Hematopoietic multipotent progenitor cell treated with erythropoietin and hydrocortisone succinate and interleukin-3 and kit ligand, for 8 days (in vitro differentiated cells): Measurements from ENCODE around the gene FGD5.

Experiments used
- DNase-seq: peaks from one replicate; pipeline ENCODE4 v3.0.0-alpha.2; 2015

Gene FGD5

DNA sequence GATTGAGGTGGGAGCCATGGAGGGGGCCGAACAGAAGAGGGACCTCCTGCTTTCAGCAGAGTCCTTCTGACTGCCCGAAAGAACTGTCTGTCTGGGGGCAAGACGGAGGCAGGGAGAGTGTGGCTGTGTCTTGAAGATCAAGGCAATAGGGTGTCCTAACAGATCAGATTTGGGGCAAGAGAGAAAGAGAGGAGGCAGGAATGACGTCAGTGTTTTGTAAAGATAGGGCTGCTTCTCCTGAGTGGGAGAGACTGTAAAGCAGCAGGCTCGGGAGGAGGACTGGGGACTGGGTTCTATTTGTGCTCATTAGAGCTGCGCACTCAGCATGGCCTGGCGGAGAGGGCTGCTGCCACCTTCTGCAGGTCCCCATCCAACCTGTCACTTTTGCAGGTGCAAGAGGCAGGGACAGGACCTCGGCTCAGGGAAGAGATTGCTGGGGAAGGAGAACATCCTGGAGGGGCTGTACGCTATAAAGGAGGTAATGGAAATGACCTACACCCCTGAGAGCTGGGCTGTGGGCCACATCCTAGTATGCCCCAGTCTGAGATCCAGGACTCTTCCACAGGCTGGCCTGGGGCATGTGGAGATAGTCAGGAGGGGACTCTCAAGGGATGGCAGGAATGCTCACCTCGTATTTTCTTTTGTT is 29.0 kb upstream of the FGD5 start:
- no peak for DNase-seq

DNA sequence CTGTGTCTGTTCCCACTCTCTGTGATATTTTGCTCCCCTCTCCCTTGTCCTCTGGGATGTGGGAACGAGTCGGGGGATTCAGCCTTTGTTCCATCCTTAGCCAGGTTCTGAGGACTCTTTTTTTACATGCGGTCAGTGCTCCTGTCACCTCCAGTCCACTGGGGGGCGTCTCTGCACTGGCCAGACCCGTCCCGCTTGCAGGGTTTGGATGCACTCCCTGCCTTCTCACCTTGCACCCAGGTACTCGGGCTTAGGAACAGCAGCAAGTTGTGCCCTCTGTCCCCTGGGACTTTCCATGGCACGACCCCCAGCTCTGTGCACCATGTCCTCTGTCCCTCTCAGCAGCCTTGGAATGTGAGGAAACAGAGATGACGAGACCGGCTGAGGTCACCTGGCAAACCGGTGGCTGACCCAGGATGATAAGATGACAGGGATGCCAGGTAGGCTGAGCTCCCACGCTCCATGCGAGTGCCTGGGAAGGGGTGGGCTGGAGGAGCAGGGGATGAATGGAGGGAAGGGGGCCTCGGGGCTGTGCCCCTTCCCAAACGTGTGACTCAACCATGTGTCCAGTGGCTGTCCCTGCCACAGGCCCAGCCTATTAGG is 27.3 kb upstream of the FGD5 start:
- peak; percentile 44 for DNase-seq

DNA sequence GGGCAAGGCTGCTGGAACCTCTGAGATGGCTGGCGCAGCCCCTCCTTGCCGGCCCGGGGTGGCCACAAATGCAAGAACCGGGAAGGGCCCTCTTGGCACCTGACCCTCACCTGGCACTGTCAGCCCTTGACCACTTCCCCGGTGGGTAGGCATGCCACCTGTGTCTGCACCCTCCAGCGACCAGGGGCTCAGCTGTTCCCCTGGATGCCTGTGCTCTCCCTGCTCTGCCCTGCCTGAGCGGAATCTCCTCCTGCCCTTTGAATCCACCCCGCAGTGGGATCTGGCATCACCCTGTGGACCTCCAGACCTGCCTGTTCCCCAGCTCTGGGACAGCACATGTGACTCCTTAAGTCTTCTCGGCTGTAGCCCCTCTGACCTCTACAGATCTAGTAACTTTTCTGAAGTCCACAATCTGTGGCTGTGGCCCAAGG is 26.1 kb upstream of the FGD5 start:
- DNase-seq: no peak

DNA sequence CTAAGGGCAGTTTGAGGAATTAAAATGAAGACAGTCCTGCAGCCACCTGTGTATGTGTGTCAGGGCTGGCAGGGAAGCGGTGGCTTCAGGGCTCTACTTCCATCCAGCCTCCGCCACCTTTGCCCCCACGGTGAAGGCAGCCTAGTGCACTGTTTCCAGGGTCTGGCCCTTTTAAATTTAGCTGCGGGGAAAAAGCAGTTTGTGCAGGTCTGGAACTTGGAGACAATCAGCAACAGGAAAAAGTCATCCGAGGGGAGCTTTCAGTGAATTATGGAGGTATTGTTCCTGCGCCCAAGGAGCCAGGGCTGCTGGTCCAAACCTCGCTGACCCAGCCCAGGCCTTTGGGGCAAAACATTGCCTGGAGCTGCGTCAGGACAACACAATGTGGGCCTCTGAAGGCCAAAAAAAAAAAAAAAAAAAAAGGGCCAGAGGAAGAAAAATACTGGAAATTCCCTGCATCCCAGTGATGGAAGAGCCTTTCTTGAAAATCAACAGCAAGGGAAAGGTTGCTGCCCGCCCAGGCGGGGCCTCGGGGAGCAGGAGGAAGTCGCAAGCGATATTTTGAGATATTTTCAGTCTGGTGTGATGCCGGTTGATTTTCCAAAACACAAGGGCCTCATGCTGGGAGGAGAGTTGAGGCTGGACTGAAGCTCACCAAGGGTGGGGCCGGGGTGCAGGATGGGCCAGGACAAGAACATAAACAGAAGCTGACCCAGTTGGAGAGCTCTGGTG is 25.5 kb upstream of the FGD5 start:
- no peak for DNase-seq

DNA sequence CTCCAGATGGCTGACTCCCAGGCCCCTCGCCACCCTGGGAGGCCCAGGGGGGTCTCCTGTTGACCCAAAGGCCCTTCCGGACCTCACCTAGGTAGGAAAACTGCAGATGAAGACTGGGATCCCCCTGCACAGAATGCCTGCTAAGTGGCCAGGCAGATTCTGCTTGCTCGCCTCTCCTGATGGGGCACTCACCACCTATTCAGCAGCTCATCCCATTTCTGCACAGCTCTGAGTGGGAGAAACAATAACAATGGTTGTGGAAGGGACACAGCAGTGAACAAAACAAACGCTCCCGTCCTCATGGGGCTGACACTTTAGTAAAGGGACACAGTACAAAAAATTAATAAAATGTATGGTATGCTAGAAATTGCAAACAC is 24.9 kb upstream of the FGD5 start:
- DNase-seq: no peak

DNA sequence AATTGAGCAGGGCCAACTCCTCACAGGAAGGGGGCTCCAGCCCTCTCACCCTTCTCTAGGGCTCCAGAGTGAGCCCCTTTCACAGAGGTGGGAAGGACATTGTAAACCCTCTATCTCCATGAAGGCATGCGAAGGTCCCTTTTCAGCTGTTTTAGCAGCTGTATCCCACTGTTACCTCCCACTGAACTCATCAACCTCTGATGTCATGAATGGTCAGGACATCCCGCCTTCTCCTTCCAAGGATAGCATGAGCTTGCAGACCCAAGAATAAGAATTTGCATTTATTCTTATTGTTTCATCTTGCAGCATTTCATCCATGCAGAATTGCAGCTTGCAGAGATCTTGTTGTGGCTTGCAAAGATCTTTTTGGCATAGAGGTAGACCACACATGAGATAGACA is 24.3 kb upstream of the FGD5 start:
- no peak for DNase-seq

DNA sequence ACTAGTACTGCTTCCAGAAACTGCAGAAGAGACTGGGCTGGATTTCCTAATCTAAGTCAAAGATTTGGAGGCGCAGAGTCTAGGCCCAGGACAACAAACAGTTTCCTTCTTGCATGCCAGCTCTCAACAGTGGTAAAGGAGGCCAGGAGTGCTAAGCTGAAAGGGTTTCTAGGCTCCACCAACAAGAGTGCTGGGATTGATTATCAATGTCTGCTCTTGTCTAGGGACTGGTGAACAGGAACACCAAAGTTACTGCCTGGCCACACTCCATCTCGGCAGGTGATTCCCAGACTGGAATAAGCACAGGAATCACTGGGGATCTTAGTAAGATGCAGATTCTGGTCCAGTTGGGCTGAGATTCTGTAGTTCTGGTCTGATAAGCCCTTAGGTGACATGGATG is 22.8 kb upstream of the FGD5 start:
- no peak for DNase-seq

DNA sequence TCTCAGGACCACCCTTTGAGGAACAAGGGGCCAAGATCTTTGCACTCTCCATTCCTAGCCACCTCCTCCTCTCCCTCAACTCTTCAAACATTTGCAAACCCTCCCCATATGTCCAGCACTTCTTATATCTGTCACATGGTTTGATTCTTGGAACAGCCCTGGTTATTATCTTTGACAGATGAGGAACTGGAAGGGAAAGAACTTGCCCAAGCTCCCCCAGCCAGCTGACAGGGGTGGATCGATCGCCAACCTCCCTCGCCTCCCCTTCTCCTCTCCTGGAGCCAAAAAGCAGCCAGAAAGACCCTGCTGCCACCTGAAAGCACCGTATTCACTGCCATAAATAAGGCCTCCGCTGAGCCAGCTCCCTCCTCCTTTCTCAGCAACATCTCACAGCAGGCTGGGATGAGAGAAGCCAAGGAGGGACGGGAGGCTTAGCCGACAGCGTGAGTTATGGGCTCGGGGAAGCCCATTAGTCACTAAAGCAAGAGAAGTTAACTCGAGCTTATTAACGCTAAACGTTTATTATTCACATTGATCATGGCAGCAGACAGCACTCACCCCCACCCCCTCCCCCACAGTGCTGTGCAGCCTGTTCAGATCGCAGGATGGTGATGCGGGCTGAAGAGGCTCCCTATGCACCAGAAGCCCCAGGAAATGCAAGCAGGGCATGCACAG is 22.2 kb upstream of the FGD5 start:
- no peak for DNase-seq

DNA sequence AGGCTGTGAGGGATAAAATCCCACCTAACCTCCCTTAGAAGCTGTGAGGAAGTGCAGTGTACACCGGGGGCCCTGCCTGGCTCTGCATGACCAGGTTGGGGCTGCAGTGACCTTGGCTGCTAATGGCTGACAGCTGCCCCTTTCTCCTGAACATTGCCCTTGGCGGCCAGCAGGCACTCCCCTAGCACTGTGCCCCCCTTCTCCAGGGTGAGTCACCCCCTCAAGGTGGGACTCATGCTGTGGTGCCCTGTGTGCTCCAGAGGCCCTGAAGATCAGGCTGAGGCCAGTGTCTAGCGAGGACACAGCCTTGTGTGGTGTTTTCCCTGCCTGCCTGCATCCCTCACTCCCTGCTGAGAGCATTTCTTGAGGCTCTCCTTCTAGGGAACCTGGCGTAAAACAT is 21.0 kb upstream of the FGD5 start:
- no peak for DNase-seq

DNA sequence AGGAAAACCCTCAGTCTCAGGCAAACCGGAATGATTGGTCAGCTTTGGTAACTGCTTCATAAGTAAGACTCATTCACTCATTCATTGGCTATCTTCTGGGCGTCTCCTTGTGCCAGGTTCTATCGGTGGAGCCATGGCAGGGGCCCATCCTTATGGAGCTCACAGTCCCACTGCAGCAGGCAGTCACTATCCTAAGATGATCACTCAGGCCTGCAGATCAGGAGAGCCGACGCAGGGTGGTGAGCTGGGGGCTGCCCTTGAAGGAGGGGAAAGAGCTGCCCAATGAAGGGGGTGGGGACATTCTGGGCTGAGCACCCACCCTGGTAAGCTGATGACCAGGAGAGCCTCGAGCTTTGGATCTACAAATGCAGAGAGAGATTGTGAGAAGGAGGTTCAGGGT is 20.5 kb upstream of the FGD5 start:
- DNase-seq: no peak

DNA sequence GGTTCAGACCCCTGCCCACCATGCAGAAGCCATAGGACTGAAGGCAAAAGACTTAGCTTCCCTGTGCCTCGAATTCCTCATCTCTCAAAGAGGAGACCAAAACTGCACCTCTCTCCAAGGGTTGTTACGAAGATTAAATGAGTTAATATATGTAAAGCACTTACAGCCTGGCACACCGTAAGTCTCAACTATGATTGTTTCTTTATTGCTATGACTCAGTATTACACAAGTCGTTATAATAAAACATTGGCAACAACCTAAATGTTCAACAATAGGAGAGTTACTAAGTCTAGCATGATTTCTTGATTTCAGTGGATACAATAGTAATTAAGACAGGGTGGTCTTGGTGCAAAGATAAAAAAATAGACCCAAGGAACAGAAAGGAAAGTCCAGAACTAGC is 19.6 kb upstream of the FGD5 start:
- DNase-seq: no peak

DNA sequence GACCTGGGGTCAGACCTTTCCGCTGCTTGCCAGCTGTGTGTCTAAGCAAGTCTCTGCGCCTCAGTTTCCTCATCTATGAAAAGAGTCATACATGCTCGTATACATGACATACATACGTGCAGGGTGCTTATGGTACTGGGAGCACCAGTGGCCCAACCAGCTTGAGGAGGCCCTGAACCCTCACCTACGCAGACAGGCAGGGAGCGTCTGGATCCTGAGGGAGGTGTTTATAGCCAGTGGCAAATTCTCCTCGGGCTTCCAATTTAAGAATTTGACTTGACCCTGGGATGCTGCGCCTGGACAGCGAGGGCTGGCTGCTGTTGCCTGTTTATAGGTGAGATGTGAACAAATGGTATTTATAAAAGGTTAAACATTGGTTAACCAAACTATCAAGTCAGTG is 17.7 kb upstream of the FGD5 start:
- DNase-seq: no peak

DNA sequence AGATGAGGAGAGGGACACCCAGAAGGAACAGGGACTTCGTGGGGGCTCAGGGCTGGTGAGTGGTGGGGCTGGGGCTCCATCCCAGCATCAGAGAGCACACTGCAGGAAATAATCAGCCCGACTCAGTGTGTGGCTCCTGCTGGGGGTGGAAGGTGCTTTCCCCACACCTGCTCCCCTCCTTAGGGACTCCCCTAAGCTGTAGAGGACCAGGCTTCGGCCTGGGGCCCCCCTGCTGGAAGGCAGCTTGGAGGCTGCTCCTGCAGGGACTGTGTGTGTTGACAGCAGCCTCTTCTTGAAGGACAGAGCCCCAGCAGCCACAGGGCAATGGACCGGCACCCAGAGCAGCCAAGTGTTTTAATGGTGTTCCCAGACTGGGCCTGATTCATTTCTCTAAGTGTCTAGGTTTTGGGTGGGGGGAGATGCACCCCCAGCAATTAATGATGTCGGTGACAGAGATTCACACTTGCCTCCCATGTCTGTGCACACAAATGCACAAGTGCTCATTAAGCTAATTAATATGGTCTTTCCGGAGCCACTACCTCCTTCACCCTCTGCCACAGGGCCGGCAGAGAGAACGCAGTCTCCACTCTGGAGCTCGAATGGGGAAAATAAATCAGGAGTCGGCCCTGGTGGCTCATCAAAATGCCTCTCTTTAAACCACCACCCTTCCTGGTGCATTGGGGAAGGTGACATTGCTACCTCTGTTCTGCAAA is 16.9 kb upstream of the FGD5 start:
- no peak for DNase-seq

DNA sequence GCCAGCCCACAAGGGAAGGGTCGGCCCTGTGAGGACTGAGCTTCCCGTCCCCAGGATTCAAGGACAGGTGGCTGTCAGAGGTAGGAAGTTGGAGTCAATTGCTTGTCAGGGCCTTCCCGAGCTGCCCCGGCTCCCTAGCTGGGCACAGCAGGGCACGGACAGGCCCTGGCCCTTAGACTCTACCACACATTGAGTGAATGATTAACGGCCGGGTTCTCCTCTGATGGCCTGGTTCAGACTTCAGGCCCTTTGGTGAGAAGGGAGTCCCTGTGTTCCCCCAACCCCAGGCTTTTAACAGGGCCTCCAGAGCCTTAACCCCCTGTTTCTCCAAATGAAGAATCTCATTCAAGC is 16.4 kb upstream of the FGD5 start:
- DNase-seq: no peak

DNA sequence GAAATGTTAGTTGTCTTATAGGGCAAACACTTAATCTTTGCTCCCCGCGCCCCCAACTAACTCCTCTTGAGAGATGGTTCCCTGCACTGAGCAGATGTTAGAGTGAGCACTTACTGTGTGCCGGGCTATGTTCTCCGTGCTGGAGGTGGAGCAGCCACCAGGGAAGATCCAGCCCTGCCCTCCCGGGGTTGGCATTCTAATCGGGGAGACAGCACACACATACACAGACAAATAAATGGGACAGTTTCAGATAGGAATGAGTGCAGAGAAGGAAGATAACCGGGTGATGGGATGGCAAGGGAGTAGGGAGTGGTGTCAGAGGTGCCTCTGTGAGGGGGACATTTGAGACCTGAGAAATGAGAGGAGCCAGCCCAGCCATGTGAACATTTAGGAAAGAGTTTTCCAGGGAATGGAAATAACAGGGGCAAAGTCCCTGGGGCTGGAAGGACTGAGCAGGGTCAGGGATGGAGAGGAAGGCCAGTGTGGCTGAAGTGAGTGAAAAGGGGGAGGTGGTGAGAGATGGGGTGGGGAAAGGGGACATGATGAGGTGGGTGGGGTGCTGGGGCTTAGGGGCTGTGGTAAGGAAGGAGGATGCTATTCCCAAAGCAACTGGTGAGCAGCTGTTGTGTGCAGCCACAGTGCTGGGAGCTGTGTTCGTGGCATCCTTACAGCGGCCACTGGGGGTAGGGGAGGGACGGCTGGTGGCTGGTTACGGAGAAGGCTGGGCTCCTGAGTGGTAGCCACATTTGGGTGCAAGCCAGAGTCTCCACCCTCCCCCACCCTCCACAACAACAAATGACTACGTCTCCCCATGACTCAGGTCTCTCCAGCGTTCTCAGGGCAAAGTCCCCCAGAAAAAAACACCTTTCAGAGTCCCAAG is 15.4 kb upstream of the FGD5 start:
- DNase-seq: peak; percentile 43

DNA sequence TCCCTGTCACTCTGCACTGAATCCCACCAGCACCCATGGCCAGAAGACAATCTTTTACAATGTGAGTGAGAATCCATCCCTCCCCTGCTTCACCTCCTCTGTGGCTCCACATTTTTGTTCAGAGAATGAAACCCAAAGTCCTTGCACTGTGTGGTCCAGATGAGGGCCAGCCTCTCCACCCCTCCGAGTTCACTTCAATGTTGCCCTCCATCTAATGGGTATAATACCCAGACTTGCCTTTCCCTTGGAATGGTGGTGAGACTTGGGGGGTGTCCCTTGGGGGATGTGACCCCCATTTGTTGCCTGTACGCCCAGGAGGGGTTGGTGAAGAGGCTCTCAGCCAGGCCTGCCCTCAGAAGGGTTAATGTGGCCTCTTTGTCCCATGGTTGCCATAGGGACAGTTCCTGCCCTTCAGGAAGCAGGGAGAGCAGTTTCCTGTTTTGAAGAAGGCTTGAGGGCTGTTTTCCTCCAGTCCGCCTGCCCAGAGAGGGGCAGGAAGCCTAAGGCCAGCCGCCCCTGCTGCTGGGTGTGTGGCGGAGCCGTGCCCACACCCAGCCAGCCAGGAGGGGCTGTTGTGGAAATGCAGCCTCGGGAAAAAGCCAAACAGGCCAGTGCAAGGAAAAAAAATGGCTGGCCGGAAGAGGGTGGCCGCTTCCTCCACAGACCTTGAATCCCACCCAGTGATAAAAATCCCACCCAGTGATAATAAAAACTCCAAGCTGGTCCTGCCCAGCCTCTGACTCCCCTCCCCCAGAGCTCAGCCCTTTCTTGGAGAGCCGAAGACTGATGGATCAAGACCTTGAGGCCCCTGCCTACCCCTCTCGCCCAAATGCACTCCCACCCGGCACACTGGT is 14.6 kb upstream of the FGD5 start:
- DNase-seq: no peak

DNA sequence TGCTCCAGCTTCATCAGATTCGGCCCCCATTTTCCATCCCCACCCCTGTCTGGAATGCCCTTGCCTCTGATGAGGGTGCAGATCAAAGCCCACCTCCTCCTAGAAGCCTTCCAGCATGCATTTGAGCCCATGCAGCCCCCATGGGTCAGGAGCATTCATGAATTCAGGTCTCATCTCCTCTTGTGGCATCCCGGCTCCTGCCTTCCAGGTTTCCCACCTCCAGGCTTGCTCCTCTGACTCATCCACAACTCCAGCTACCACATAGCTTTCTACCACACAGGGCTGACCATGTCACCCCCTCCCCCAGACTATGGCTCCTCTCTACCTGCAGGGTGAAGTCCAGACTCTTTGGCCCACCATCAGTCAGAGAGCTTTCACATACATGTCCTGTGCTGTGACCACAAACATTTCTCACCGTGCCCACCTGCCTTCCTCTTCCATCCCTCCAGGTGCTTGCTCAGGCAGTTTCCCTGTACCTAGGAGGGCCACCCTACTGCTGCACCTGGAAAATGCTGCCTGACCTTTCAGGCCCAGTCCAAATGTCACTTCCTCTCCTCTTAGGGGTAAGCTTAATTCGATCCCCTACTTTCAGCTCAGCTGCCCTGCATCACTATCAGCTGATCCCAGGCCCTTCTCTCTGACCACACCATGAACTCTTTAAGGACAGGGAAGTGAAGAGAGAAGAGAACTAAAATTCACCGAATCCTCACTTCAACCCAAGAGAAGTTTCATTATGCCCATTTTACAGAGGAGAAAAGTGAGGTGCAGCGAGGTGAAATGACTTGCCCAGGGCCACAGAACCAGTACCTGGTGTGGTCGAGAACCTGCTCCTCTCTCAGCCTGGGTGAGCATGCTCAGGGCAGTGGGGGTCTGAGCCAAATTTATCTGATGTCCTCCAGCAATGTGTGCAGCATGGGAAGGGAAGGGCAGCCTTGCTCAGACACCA is 13.7 kb upstream of the FGD5 start:
- DNase-seq: no peak

DNA sequence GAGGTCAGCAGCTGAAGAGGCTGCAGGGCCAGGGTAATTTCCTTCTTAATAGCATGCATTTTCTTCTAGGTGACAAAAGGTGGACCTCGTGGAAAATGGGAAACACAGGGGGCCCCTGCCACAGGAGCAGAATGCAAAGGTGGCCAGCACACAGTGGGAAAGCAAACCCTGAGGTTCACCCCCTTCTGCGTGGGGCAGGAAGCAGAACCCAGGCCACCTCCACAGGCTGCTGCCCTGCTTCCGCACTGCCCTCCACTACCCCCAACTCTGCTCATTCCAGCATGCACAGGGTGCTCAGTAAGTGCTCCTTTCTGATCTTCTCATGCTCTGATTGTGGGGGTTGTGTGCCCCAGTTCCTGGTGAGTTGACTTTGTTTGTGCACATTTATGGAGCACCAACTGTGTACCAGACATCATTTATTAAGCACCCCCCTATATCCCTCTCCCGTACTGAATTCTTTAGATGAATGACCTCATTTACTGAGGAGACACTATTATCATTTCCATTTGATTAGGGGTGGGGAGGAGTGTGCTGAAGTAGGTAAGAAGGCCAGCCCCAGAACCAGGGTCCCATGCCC is 12.7 kb upstream of the FGD5 start:
- DNase-seq: no peak

DNA sequence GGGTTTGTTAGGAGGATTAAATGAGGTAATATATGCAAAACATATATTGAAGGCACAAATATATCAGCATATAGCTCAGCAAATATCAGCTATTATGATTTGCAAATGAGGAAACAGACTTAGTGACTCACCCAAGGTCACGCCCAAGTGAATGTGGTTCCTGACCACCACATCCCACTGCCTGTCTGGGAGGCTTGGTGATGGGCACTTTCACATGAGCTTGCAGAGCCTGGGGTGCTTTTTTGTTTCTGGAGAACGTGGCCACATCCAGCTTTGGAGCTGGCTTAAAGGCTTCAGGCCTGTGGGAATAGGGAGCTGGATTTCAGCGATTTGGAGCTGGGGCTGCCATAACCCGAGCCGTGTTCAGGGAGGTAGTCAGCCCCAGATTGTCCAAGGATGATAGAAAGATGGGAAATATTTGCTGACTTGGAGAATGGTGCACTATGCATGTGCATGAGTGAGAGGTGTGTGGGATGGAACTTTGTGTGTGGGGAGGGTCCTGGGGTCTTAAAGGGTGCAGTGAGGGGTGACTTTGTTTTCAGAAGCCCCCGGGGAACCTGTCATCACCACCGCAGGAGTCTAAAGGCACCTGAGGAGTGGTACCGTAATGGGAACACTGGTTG is 12.0 kb upstream of the FGD5 start:
- peak; percentile 16 for DNase-seq
